DOHH2 (cell line): ENCODE data around the gene KPNB1.

Source experiments
- EZH2phosphoT487 ChIP-seq: fragments of 200-600 bp; sonication (generic); IDR thresholded peaks from 2 replicates; pipeline ENCODE4 v1.6.1; 2017; ENCODE audit warnings: borderline replicate concordance, mild to moderate bottlenecking, antibody characterized with exemption, low read length, moderate library complexity, mixed read lengths
- TF ChIP-seq, protein P1 (sequence below): fragments of 200-600 bp; sonication (generic); IDR thresholded peaks from one replicate; pipeline ENCODE4 v1.5.1; 2014; ENCODE audit warnings: antibody characterized with exemption, mild to moderate bottlenecking, low read depth, low read length; ENCODE audit not compliant: poor library complexity, severe bottlenecking

DNA sequence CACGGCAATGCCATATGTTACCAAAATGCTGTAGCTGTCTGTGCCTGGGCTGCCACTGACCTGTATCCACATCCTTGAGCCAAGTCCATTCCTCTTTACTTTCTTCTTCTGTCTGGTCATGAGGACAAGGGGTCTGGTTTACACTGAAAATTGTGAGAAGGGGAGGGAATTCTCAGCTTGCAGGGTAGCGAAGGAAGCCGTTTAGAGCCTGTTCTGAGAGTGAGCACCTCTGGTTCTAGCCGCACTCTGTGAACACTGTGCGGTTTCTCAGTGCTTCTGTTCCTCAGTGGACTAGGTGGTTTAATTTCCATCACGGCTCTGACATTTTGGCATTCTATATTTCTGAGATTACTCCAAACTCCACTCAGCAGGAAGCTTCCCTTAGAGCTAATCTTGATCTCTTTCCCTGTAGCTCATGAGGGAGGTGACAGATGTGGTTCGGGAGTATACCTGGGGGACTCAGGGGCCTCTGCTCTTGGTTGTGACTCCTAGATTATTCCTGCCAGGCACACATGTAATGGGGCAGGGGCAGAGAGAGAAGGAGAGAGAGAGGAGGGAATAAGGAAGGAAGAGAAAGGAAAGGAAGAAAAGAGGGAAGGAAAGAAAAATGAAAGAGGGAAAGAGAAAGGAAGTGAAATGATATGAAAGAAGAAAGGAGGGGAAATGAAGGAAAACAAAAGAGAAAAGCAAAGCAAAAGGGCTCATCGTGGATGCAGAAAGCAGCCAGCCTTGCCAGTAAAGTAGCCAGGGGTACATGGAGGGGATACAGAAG lies 69.1 kb downstream of the KPNB1 start:
- TF ChIP-seq, protein P1, sequence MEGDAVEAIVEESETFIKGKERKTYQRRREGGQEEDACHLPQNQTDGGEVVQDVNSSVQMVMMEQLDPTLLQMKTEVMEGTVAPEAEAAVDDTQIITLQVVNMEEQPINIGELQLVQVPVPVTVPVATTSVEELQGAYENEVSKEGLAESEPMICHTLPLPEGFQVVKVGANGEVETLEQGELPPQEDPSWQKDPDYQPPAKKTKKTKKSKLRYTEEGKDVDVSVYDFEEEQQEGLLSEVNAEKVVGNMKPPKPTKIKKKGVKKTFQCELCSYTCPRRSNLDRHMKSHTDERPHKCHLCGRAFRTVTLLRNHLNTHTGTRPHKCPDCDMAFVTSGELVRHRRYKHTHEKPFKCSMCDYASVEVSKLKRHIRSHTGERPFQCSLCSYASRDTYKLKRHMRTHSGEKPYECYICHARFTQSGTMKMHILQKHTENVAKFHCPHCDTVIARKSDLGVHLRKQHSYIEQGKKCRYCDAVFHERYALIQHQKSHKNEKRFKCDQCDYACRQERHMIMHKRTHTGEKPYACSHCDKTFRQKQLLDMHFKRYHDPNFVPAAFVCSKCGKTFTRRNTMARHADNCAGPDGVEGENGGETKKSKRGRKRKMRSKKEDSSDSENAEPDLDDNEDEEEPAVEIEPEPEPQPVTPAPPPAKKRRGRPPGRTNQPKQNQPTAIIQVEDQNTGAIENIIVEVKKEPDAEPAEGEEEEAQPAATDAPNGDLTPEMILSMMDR = no peak
- TF ChIP-seq EZH2phosphoT487 = no peak
